Parathyroid adenoma (tissue), 2 donors: Measurements from ENCODE around the gene ATP2C2.
A peak's percentile ranks its signal among the peaks of the same experiment; 100 is the strongest.
"Not testable (repeated sequence)": the region's sequence is repeated elsewhere in the genome, so short reads cannot be mapped to it uniquely, and the experiment has no call there.

Experiments
- H2AFZ ChIP-seq: fragments of 300-600 bp; sonication (generic); one replicate; pipeline ENCODE4 v1.7.0; 2017; ENCODE audit warnings: antibody characterized with exemption, mild to moderate bottlenecking
- H3K27ac ChIP-seq: fragments of 300-600 bp; sonication (generic); one replicate; pipeline ENCODE4 v1.7.0; 2017
- H3K27me3 ChIP-seq: fragments of 300-600 bp; sonication (generic); one replicate; pipeline ENCODE4 v1.7.0; 2017; ENCODE audit warnings: low read length; ENCODE audit not compliant: control insufficient read depth, insufficient read depth
- H3K36me3 ChIP-seq: fragments of 300-600 bp; sonication (generic); one replicate; pipeline ENCODE4 v1.7.0; 2017; ENCODE audit warnings: low read length; ENCODE audit not compliant: control insufficient read depth, insufficient read depth
- H3K4me1 ChIP-seq: fragments of 300-600 bp; sonication (generic); one replicate; pipeline ENCODE4 v1.7.0; 2017; ENCODE audit warnings: control low read depth
- H3K4me2 ChIP-seq: fragments of 300-600 bp; sonication (generic); one replicate; pipeline ENCODE4 v1.7.0; 2017; ENCODE audit warnings: low read length
- H3K4me3 ChIP-seq: fragments of 300-600 bp; sonication (generic); one replicate; pipeline ENCODE4 v1.7.0; 2017; ENCODE audit warnings: low read depth, low read length
- H3K79me2 ChIP-seq: fragments of 300-600 bp; sonication (generic); one replicate; pipeline ENCODE4 v1.7.0; 2017; ENCODE audit warnings: control low read depth
- H3K9ac ChIP-seq: fragments of 300-600 bp; sonication (generic); one replicate; pipeline ENCODE4 v1.7.0; 2017; ENCODE audit warnings: mild to moderate bottlenecking
- H3K9me3 ChIP-seq: fragments of 300-600 bp; sonication (generic); one replicate; pipeline ENCODE4 v1.7.0; 2017; ENCODE audit warnings: low read length; ENCODE audit not compliant: control insufficient read depth
- CTCF ChIP-seq: fragments of 300-600 bp; sonication (generic); IDR thresholded peaks from one replicate; pipeline ENCODE4 v1.7.0; 2017; ENCODE audit warnings: antibody characterized with exemption, mild to moderate bottlenecking
- donor health status: primary hyperparathyroidism.

Gene ATP2C2

GRCh38 chr16:84387021-84387420 lies 18.7 kb downstream of the ATP2C2 start:
- no peak for TF ChIP-seq CTCF
- Histone ChIP-seq H3K27me3 (no peaks in the 10 kb centered on the region), H3K9me3 (no peaks in the 10 kb centered on the region), H3K4me2 (no peak overlapping the region), H3K4me1 (no peaks in the 10 kb centered on the region), H3K4me3 (no peak overlapping the region), H3K36me3 (no peaks in the 10 kb centered on the region), H3K27ac (no peak overlapping the region), H2AFZ (no peak overlapping the region), H3K9ac (no peak overlapping the region), H3K79me2 (no peaks in the 10 kb centered on the region)

GRCh38 chr16:84390131-84390785 lies 21.9 kb downstream of the ATP2C2 start:
- no peaks in the 10 kb centered on the region for H3K79me2 ChIP-seq
- no peak overlapping the region for H3K9ac ChIP-seq
- H3K4me1 ChIP-seq: no peaks in the 10 kb centered on the region
- TF ChIP-seq CTCF: no peak
- H3K27me3 ChIP-seq: no peaks in the 10 kb centered on the region
- H3K36me3 ChIP-seq: no peaks in the 10 kb centered on the region
- H2AFZ ChIP-seq: no peak overlapping the region
- no peak overlapping the region for H3K4me2 ChIP-seq
- no peaks in the 10 kb centered on the region for H3K9me3 ChIP-seq
- no peak overlapping the region for H3K4me3 ChIP-seq
- H3K27ac ChIP-seq: no peak overlapping the region

GRCh38 chr16:84391151-84392030 lies 23.1 kb downstream of the ATP2C2 start:
- H3K4me2 ChIP-seq: no peak overlapping the region
- H3K4me1 ChIP-seq: peaks cover 5% of the 10 kb centered on the region
- H3K9me3 ChIP-seq: no peaks in the 10 kb centered on the region
- H2AFZ ChIP-seq: no peak overlapping the region
- H3K79me2 ChIP-seq: no peaks in the 10 kb centered on the region
- H3K9ac ChIP-seq: no peak overlapping the region
- H3K36me3 ChIP-seq: no peaks in the 10 kb centered on the region
- no peaks in the 10 kb centered on the region for H3K27me3 ChIP-seq
- H3K4me3 ChIP-seq: no peak overlapping the region
- TF ChIP-seq CTCF: no peak
- H3K27ac ChIP-seq: no peak overlapping the region

DNA sequence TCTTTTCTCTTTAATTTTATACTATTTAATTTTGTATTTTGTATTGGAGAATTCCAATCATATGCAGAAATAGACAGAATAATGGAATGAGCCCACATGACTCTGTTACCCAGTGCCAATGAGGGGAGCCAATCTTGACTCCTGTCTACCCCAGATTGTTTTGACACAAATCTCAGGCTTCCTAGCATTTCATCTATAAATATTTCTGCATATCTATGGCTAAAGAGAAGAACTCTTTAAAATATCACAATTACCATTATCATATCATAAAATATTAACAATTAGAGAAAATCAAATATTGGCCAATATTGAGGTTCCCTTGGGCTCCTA lies 23.7 kb downstream of the ATP2C2 start:
- H3K9ac ChIP-seq: no peak overlapping the region
- no peaks in the 10 kb centered on the region for H3K36me3 ChIP-seq
- H3K4me1 ChIP-seq: peaks cover 5% of the 10 kb centered on the region
- no peak overlapping the region for H3K4me2 ChIP-seq
- TF ChIP-seq CTCF: no peak
- H3K79me2 ChIP-seq: no peaks in the 10 kb centered on the region
- H3K27me3 ChIP-seq: no peaks in the 10 kb centered on the region
- H3K9me3 ChIP-seq: no peaks in the 10 kb centered on the region
- no peak overlapping the region for H3K4me3 ChIP-seq
- no peak overlapping the region for H2AFZ ChIP-seq
- no peak overlapping the region for H3K27ac ChIP-seq

DNA sequence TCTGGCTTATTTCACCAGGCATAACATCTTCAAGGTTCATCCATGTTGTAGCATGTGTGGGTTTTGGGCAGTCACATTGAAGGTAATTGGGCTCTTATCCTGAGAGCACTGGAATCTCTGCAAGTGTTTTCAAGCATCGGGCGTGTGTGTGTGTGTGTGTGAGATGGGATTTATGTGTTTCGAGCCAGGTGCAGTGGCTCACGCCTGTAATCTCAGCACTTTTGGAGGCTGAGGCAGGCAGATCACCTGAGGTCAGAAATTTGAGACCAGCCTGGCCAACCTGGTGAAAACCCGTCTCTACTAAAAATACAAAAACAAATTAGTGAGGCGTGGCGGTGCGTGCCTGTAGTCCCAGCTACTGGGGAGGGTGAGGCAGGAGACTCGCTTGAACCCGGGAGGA lies 27.7 kb downstream of the ATP2C2 start:
- not testable (repeated sequence) for H3K4me2 ChIP-seq, H3K4me3 ChIP-seq, H3K27me3 ChIP-seq, H3K36me3 ChIP-seq, H3K9ac ChIP-seq, H3K9me3 ChIP-seq, H3K79me2 ChIP-seq, H3K27ac ChIP-seq, H3K4me1 ChIP-seq
- peak overlapping the region; percentile 17 for H2AFZ ChIP-seq
